ENCODE data around the gene BLOC1S1.

GRCh38 chr12:55743406-55744339, 27.8 kb downstream of the BLOC1S1 start:
- TF ChIP-seq CTCF (IDR thresholded peaks at IDR 0.05) = no peak
- TF ChIP-seq EP300 (IDR thresholded peaks at IDR 0.05) = no peak
- no peak for TF ChIP-seq POLR2A (IDR thresholded peaks at IDR 0.05)
